ENCODE measurements around the gene SOS2. TPM values are rescaled to one million over a fixed set of nuclear protein-coding genes. Genes with fewer than 3 reads are reported as not detected.

SOS2 gene
- total and polyA plus RNA-seq, 4 donors: 3.1 to 20.1 (median 9.1) TPM

- TF ChIP-seq, protein P1, sequence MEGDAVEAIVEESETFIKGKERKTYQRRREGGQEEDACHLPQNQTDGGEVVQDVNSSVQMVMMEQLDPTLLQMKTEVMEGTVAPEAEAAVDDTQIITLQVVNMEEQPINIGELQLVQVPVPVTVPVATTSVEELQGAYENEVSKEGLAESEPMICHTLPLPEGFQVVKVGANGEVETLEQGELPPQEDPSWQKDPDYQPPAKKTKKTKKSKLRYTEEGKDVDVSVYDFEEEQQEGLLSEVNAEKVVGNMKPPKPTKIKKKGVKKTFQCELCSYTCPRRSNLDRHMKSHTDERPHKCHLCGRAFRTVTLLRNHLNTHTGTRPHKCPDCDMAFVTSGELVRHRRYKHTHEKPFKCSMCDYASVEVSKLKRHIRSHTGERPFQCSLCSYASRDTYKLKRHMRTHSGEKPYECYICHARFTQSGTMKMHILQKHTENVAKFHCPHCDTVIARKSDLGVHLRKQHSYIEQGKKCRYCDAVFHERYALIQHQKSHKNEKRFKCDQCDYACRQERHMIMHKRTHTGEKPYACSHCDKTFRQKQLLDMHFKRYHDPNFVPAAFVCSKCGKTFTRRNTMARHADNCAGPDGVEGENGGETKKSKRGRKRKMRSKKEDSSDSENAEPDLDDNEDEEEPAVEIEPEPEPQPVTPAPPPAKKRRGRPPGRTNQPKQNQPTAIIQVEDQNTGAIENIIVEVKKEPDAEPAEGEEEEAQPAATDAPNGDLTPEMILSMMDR (IDR thresholded peaks at IDR 0.05; ENCODE audit: low read depth, low read length, missing input control): no peak
- TF ChIP-seq TAF1 (conservative IDR thresholded peaks at IDR 0.05) (no peak), GABPA (IDR thresholded peaks at IDR 0.05 in 1 of 2, conservative IDR thresholded peaks at IDR 0.05 in 1 of 2) (no peak), RXRA (IDR thresholded peaks at IDR 0.05) (no peak), YY1 (IDR thresholded peaks at IDR 0.05) (no peak)
- TF ChIP-seq, protein P2, sequence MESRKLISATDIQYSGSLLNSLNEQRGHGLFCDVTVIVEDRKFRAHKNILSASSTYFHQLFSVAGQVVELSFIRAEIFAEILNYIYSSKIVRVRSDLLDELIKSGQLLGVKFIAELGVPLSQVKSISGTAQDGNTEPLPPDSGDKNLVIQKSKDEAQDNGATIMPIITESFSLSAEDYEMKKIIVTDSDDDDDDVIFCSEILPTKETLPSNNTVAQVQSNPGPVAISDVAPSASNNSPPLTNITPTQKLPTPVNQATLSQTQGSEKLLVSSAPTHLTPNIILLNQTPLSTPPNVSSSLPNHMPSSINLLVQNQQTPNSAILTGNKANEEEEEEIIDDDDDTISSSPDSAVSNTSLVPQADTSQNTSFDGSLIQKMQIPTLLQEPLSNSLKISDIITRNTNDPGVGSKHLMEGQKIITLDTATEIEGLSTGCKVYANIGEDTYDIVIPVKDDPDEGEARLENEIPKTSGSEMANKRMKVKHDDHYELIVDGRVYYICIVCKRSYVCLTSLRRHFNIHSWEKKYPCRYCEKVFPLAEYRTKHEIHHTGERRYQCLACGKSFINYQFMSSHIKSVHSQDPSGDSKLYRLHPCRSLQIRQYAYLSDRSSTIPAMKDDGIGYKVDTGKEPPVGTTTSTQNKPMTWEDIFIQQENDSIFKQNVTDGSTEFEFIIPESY (IDR thresholded peaks at IDR 0.05): no peak
Observed at GRCh38 chr14:50088731-50089130, 142.6 kb downstream of the SOS2 start (continued).

GRCh38 chr14:50088117-50088515 is 143.3 kb downstream of the SOS2 start:
- Histone ChIP-seq H3K36me3 (ENCODE audit: control insufficient read depth in 4 of 4, insufficient read depth in 3 of 4, low read depth in 1 of 4, low read length in 3 of 4) (no peaks in the 10 kb centered on the region), H3K4me3 (ENCODE audit: low read depth in 1 of 3, low read length in 3 of 3) (no peak overlapping the region), H3K9me3 (ENCODE audit: control insufficient read depth in 4 of 4, low read length in 3 of 4) (no peaks in the 10 kb centered on the region), H3K4me1 (ENCODE audit: control insufficient read depth in 4 of 4, insufficient read depth in 4 of 4, low read length in 3 of 4) (peaks cover 0 to 3% (median 0%) of the 10 kb centered on the region in 4 donors), H3K9ac (ENCODE audit: low read depth in 1 of 2, low read length in 2 of 2) (no peak overlapping the region), H3K27ac (ENCODE audit: low read depth in 1 of 2, low read length in 2 of 2) (no peak overlapping the region), H3K27me3 (ENCODE audit: control insufficient read depth in 4 of 4, insufficient read depth in 4 of 4, low read length in 3 of 4) (no peaks in the 10 kb centered on the region)
- DNase-seq (ENCODE audit: low spot score): no peak
- TF ChIP-seq EGR1 (IDR thresholded peaks at IDR 0.05; ENCODE audit: low read depth in 2 of 2) (no peak), NR2F2 (IDR thresholded peaks at IDR 0.05) (no peak), YY1 (IDR thresholded peaks at IDR 0.05) (no peak), JUND (IDR thresholded peaks at IDR 0.05) (no peak), TAF1 (conservative IDR thresholded peaks at IDR 0.05) (no peak), HNF4G (IDR thresholded peaks at IDR 0.05) (no peak), FOXA1 (IDR thresholded peaks at IDR 0.05) (no peak), GABPA (IDR thresholded peaks at IDR 0.05 in 1 of 2, conservative IDR thresholded peaks at IDR 0.05 in 1 of 2) (no peak), RAD21 (IDR thresholded peaks at IDR 0.05) (no peak)
- TF ChIP-seq, protein P3, sequence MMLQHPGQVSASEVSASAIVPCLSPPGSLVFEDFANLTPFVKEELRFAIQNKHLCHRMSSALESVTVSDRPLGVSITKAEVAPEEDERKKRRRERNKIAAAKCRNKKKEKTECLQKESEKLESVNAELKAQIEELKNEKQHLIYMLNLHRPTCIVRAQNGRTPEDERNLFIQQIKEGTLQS (IDR thresholded peaks at IDR 0.05): no peak
- TF ChIP-seq, protein P2 (IDR thresholded peaks at IDR 0.05): no peak
- TF ChIP-seq, protein P1 (IDR thresholded peaks at IDR 0.05; ENCODE audit: low read depth, low read length, missing input control): no peak
- 86% methylated on average over 2 of the region's 2 CpGs for WGBS
